IMR-90 (cell line): ENCODE data around the gene THUMPD2. TPM values are rescaled to one million over a fixed set of nuclear protein-coding genes. Genes with fewer than 3 reads are reported as not detected.

ENCODE experiments used
- ATAC-seq: fragments of 200-7000 bp; cut with Tn5 transposase; 2 replicates; pipeline ENCODE4 v1.9.1; 2020; ENCODE audit warnings: low read depth, mild to moderate bottlenecking, moderate library complexity
- BruUV-seq: library from RNA; stranded (reverse); fragments of 400-500 nt; replicated peaks from 2 replicates; lab custom pipeline; 2021; lab: Mats Ljungman, UMichigan
- CTCF ChIA-PET: fragments of 300-600 bp; formaldehyde crosslinking; extraction: SDS; loops from one replicate; lab custom pipeline; 2021; ENCODE audit warnings: antibody characterized with exemption; lab: Yijun Ruan, JAX
- POLR2A ChIA-PET: fragments of 300-600 bp; sonication (Branson Sonifier 250); formaldehyde crosslinking; loops from one replicate; lab custom pipeline; 2022; ENCODE audit warnings: antibody characterized with exemption; ENCODE audit not compliant: unreplicated experiment; lab: Charles Lee
- DNase-seq: peaks from one replicate; pipeline ENCODE4 v3.0.0; 2013
- H2AFZ ChIP-seq: replicated peaks from 2 replicates; pipeline ENCODE3; 2013; ENCODE audit warnings: low read length, mild to moderate bottlenecking; ENCODE audit not compliant: poor library complexity
- H2AK5ac ChIP-seq: 2 replicates; pipeline ENCODE4 v1.6.1; 2013; ENCODE audit warnings: low read depth, low read length, inconsistent platforms
- H2AK9ac ChIP-seq: replicated peaks from 2 replicates; pipeline ENCODE3; 2013; ENCODE audit warnings: mild to moderate bottlenecking, low read depth, low read length, moderate library complexity; ENCODE audit not compliant: poor library complexity
- H2BK120ac ChIP-seq: 2 replicates; pipeline ENCODE4 v1.6.1; 2013; ENCODE audit warnings: low read depth, low read length, inconsistent platforms
- H2BK15ac ChIP-seq: 3 replicates; pipeline ENCODE4 v1.6.1; 2013; ENCODE audit warnings: low read depth, low read length, inconsistent platforms
- H2BK20ac ChIP-seq: 2 replicates; pipeline ENCODE4 v1.6.1; 2013; ENCODE audit warnings: low read depth, mild to moderate bottlenecking, inconsistent platforms, low read length, moderate library complexity
- H2BK5ac ChIP-seq: 2 replicates; pipeline ENCODE4 v1.6.1; 2013; ENCODE audit warnings: mild to moderate bottlenecking, low read depth, low read length, inconsistent platforms; ENCODE audit not compliant: poor library complexity, severe bottlenecking
- H3K14ac ChIP-seq: replicated peaks from 2 replicates; pipeline ENCODE4 v1.6.1; 2013; ENCODE audit warnings: low read depth, low read length, inconsistent platforms
- H3K18ac ChIP-seq: 2 replicates; pipeline ENCODE4 v1.6.1; 2013; ENCODE audit warnings: low read depth, low read length, control low read depth
- H3K23ac ChIP-seq: 2 replicates; pipeline ENCODE4 v1.6.1; 2013; ENCODE audit warnings: low read depth, low read length, inconsistent platforms
- H3K27ac ChIP-seq: 2 replicates; pipeline ENCODE4 v1.5.1; 2013; ENCODE audit warnings: mild to moderate bottlenecking, control low read depth, low read length; ENCODE audit not compliant: insufficient read depth
- H3K27me3 ChIP-seq: 2 replicates; pipeline ENCODE4 v1.6.1; 2013; ENCODE audit warnings: low read length; ENCODE audit not compliant: control insufficient read depth, insufficient read depth
- H3K36me3 ChIP-seq: 2 replicates; pipeline ENCODE4 v1.6.1; 2013; ENCODE audit warnings: low read length, mixed read lengths; ENCODE audit not compliant: control insufficient read depth, insufficient read depth
- H3K4ac ChIP-seq: 2 replicates; pipeline ENCODE4 v1.6.1; 2013; ENCODE audit warnings: low read depth, low read length, inconsistent platforms
- H3K4me1 ChIP-seq: 2 replicates; pipeline ENCODE4 v1.6.1; 2013; ENCODE audit warnings: low read length, mixed read lengths; ENCODE audit not compliant: control insufficient read depth, insufficient read depth
- H3K4me2 ChIP-seq: 2 replicates; pipeline ENCODE4 v1.6.1; 2013; ENCODE audit warnings: low read depth, mild to moderate bottlenecking, control low read depth, low read length, moderate library complexity
- H3K4me3 ChIP-seq: 2 replicates; pipeline ENCODE4 v1.5.1; 2013; ENCODE audit warnings: low read depth, mild to moderate bottlenecking, control low read depth, low read length, moderate library complexity; ENCODE audit not compliant: insufficient read depth
- H3K56ac ChIP-seq: 2 replicates; pipeline ENCODE4 v1.6.1; 2013; ENCODE audit warnings: low read length, inconsistent platforms; ENCODE audit not compliant: insufficient read depth; ENCODE audit errors: extremely low read depth
- H3K79me1 ChIP-seq, 2 experiments: 2 replicates each; pipeline ENCODE4 v1.6.1; 2013; ENCODE audit warnings: low read length in 2 of 2, inconsistent platforms in 1 of 2, low read depth in 1 of 2
- H3K9ac ChIP-seq: 2 replicates; pipeline ENCODE4 v1.6.1; 2013; ENCODE audit warnings: low read depth, low read length, control low read depth
- H3K9me1 ChIP-seq: 2 replicates; pipeline ENCODE4 v1.6.1; 2013; ENCODE audit warnings: low read length, inconsistent platforms; ENCODE audit not compliant: insufficient read depth
- H3K9me3 ChIP-seq: 2 replicates; pipeline ENCODE4 v1.6.1; 2013; ENCODE audit warnings: low read length; ENCODE audit not compliant: control insufficient read depth, insufficient read depth
- H4K20me1 ChIP-seq: 2 replicates; pipeline ENCODE4 v1.6.1; 2013; ENCODE audit warnings: low read length, inconsistent platforms; ENCODE audit not compliant: insufficient read depth
- H4K5ac ChIP-seq: 2 replicates; pipeline ENCODE4 v1.6.1; 2013; ENCODE audit warnings: mild to moderate bottlenecking, low read depth, low read length, control low read depth
- H4K8ac ChIP-seq, 2 experiments: 2 replicates each; pipeline ENCODE4 v1.6.1; 2013; ENCODE audit warnings: low read depth in 2 of 2, low read length in 2 of 2, control low read depth in 1 of 2, inconsistent platforms in 1 of 2
- H4K91ac ChIP-seq: 2 replicates; pipeline ENCODE4 v1.6.1; 2013; ENCODE audit warnings: low read depth, low read length, inconsistent platforms; ENCODE audit not compliant: insufficient read depth
- BHLHE40 ChIP-seq: fragments of 150-350 bp; IDR thresholded peaks from 2 replicates; pipeline ENCODE4 v1.6.1; 2016; ENCODE audit warnings: mild to moderate bottlenecking, low read depth, low read length
- CEBPB ChIP-seq: IDR thresholded peaks from 2 replicates; pipeline ENCODE4 v1.6.1; 2012; ENCODE audit warnings: low read depth, low read length, improper control_type of control experiment
- MAFK ChIP-seq: IDR thresholded peaks from 2 replicates; pipeline ENCODE4 v1.6.1; 2012; ENCODE audit warnings: low read depth, low read length, improper control_type of control experiment
- MAZ ChIP-seq: IDR thresholded peaks from 2 replicates; pipeline ENCODE4 v1.6.1; 2012; ENCODE audit warnings: low read depth, mild to moderate bottlenecking, low read length, improper control_type of control experiment, moderate library complexity, borderline replicate concordance
- NFE2L2 ChIP-seq: fragments of 150-350 bp; IDR thresholded peaks from 2 replicates; pipeline ENCODE4 v1.6.1; 2016; ENCODE audit warnings: low read depth, mild to moderate bottlenecking, low read length
- dilution Hi-C: fragments of 300-500 bp; cut with HindIII; formaldehyde crosslinking; loops from one replicate; pipeline ENCODE4 v1.14.3; 2018; ENCODE audit warnings: low sequenced_read_pairs; ENCODE audit not compliant: unreplicated experiment
- in situ Hi-C: fragments of 300-500 bp; cut with MboI; formaldehyde crosslinking; loops from 3 replicates; pipeline ENCODE4 v1.14.3; 2019; ENCODE audit warnings: low sequenced_read_pairs, inconsistent platforms, mixed read lengths
- intact Hi-C: fragments of 100-400 bp; cut with micrococcal nuclease; formaldehyde crosslinking; loops from 2 replicates; pipeline ENCODE4 v1.10.0; 2022
- polyA plus RNA-seq, 3 experiments: library from polyadenylated mRNA; depleted of rRNA; stranded (reverse); fragments of >200 nt; gene quantifications; 2 replicates each; pipeline ENCODE4 v1.2.3, GENCODE V29; 2012; ENCODE audit warnings: low replicate concordance in 1 of 3
- total RNA-seq: library from RNA; depleted of rRNA; stranded (reverse); fragments of >200 nt; gene quantifications from 2 replicates; pipeline ENCODE4 v1.2.3, GENCODE V29; 2012
- TF ChIP-seq, protein P1 (sequence below): conservative IDR thresholded peaks from 2 replicates; pipeline ENCODE4 v1.5.1; 2012; ENCODE audit warnings: mild to moderate bottlenecking, low read depth, low read length, improper control_type of control experiment
- TF ChIP-seq, protein P2 (sequence below): fragments of 150-350 bp; IDR thresholded peaks from 2 replicates; pipeline ENCODE4 v1.6.1; 2017; ENCODE audit warnings: mild to moderate bottlenecking, antibody characterized with exemption, low read length, low read depth

Gene THUMPD2
- total and polyA plus RNA-seq, 2 of the 4 experiments (the other 2 are of a cell fraction): 4.8 to 7.0 TPM

DNA sequence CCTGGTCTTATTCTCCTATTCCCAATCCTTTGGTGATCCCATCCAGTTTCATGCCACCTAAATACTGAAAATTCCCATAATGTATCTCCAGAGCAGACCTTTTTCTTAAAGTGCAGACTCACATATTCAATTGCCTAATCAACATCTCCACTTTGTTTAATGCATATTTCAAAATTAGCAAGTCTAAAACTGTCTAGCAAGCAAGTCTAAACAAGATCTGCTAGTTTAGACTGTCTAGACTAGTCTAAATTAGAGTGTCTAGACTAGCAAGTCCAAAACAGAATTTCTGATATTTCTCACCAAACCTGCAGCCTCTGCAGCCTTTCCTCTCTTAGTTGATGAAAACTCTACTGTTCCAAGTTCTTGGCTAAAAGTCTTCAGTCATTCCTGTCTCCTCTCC lies 44.6 kb downstream of the THUMPD2 start:
- POLR2A ChIA-PET: no interaction called here

More for the DNA sequence above, 44.6 kb downstream of the THUMPD2 start:
- no peak overlapping the region for H3K4me2 ChIP-seq
- H4K91ac ChIP-seq: no peak overlapping the region
- no peak overlapping the region for H3K23ac ChIP-seq
- intact Hi-C loops: no loop called here
- H2BK20ac ChIP-seq: no peak overlapping the region
- no peak overlapping the region for H2AK5ac ChIP-seq
- peaks cover 15% of the 10 kb centered on the region for H3K9me1 ChIP-seq
- in situ Hi-C loops: no loop called here
- no peak overlapping the region for H2BK120ac ChIP-seq
- no peak overlapping the region for H3K4me3 ChIP-seq
- H2BK5ac ChIP-seq: no peak overlapping the region
- H4K20me1 ChIP-seq: peaks cover 4% of the 10 kb centered on the region
- no peak overlapping the region for H3K9ac ChIP-seq
- DNase-seq (no peak), ATAC-seq (no peak)
- no peak overlapping the region for H2AFZ ChIP-seq
- no peak overlapping the region for H4K8ac ChIP-seq
- peaks cover 10% of the 10 kb centered on the region for H3K36me3 ChIP-seq
- no TSS peak for BruUV-seq
- no peak overlapping the region for H3K14ac ChIP-seq
- H2AK9ac ChIP-seq: no peak overlapping the region
- no peak overlapping the region for H3K18ac ChIP-seq
- H3K27me3 ChIP-seq: no peaks in the 10 kb centered on the region
- no peak overlapping the region for H3K4ac ChIP-seq
- H3K79me1 ChIP-seq: peaks cover 29 to 59% of the 10 kb centered on the region in 2 experiments
- H3K9me3 ChIP-seq: no peaks in the 10 kb centered on the region
- no peak overlapping the region for H3K27ac ChIP-seq
- peaks cover 17% of the 10 kb centered on the region for H3K4me1 ChIP-seq
- H4K5ac ChIP-seq: no peak overlapping the region
- dilution Hi-C loops: no loop called here
- no peak for TF ChIP-seq MAFK
- no peak for TF ChIP-seq CEBPB
- TF ChIP-seq, protein P1, sequence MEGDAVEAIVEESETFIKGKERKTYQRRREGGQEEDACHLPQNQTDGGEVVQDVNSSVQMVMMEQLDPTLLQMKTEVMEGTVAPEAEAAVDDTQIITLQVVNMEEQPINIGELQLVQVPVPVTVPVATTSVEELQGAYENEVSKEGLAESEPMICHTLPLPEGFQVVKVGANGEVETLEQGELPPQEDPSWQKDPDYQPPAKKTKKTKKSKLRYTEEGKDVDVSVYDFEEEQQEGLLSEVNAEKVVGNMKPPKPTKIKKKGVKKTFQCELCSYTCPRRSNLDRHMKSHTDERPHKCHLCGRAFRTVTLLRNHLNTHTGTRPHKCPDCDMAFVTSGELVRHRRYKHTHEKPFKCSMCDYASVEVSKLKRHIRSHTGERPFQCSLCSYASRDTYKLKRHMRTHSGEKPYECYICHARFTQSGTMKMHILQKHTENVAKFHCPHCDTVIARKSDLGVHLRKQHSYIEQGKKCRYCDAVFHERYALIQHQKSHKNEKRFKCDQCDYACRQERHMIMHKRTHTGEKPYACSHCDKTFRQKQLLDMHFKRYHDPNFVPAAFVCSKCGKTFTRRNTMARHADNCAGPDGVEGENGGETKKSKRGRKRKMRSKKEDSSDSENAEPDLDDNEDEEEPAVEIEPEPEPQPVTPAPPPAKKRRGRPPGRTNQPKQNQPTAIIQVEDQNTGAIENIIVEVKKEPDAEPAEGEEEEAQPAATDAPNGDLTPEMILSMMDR: no peak
- TF ChIP-seq, protein P2, sequence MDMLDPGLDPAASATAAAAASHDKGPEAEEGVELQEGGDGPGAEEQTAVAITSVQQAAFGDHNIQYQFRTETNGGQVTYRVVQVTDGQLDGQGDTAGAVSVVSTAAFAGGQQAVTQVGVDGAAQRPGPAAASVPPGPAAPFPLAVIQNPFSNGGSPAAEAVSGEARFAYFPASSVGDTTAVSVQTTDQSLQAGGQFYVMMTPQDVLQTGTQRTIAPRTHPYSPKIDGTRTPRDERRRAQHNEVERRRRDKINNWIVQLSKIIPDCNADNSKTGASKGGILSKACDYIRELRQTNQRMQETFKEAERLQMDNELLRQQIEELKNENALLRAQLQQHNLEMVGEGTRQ: no peak
- TF ChIP-seq NFE2L2: no peak
- TF ChIP-seq BHLHE40: no peak
- no peak for TF ChIP-seq MAZ
- no peak overlapping the region for H2BK15ac ChIP-seq
- CTCF ChIA-PET: no interaction called here
- H3K56ac ChIP-seq: no peak overlapping the region
